GM10847 (cell line): ENCODE data around the gene MAGI2.

ENCODE experiments used
- POLR2A ChIP-seq: IDR thresholded peaks from 2 replicates; pipeline ENCODE4 v1.6.1; 2011; ENCODE audit not compliant: insufficient read length; ENCODE audit errors: extremely low read depth

The MAGI2 gene

GRCh38 chr7:78253850-78254725 lies 1199.4 kb downstream of the MAGI2 start:
- no peak for TF ChIP-seq POLR2A

GRCh38 chr7:78248867-78249266 lies 1204.6 kb downstream of the MAGI2 start:
- TF ChIP-seq POLR2A, result no peak

- no peak for TF ChIP-seq POLR2A
Observed at GRCh38 chr7:78247910-78248689, 1205.4 kb downstream of the MAGI2 start.

GRCh38 chr7:78234634-78235033 lies 1218.8 kb downstream of the MAGI2 start:
- no peak for TF ChIP-seq POLR2A

- TF ChIP-seq POLR2A, result no peak
Observed at GRCh38 chr7:78232806-78233205, 1220.7 kb downstream of the MAGI2 start.

GRCh38 chr7:78226059-78226719 lies 1227.3 kb downstream of the MAGI2 start:
- TF ChIP-seq POLR2A, result no peak

- no peak for TF ChIP-seq POLR2A
Observed at GRCh38 chr7:78225534-78225933, 1227.9 kb downstream of the MAGI2 start.

- no peak for TF ChIP-seq POLR2A
Observed at GRCh38 chr7:78224923-78225322, 1228.5 kb downstream of the MAGI2 start.

GRCh38 chr7:78223598-78223997 lies 1229.9 kb downstream of the MAGI2 start:
- no peak for TF ChIP-seq POLR2A

GRCh38 chr7:78222001-78222751 lies 1231.3 kb downstream of the MAGI2 start:
- no peak for TF ChIP-seq POLR2A

- TF ChIP-seq POLR2A, result no peak
Observed at GRCh38 chr7:78220754-78221153, 1232.7 kb downstream of the MAGI2 start.

GRCh38 chr7:78218876-78219275 lies 1234.6 kb downstream of the MAGI2 start:
- no peak for TF ChIP-seq POLR2A

GRCh38 chr7:78218051-78218450 lies 1235.4 kb downstream of the MAGI2 start:
- TF ChIP-seq POLR2A, result no peak

- no peak for TF ChIP-seq POLR2A
Observed at GRCh38 chr7:78215199-78215598, 1238.3 kb downstream of the MAGI2 start.

- no peak for TF ChIP-seq POLR2A
Observed at GRCh38 chr7:78213402-78213801, 1240.1 kb downstream of the MAGI2 start.
